MM.1S (cell line): ENCODE data around the gene LITAF.

Experiments used
- EZH2phosphoT487 ChIP-seq: fragments of 300-600 bp; sonication (generic); IDR thresholded peaks from 2 replicates; pipeline ENCODE4 v1.6.1; 2018; ENCODE audit warnings: antibody characterized with exemption, low read length
- TF ChIP-seq, protein P1 (sequence below): fragments of 300-600 bp; sonication (generic); IDR thresholded peaks from 2 replicates; pipeline ENCODE4 v1.5.1; 2016; ENCODE audit warnings: antibody characterized with exemption, low read length, mixed read lengths

GRCh38 chr16:11630046-11630767 lies 43.5 kb upstream of the LITAF start:
- TF ChIP-seq, protein P1, sequence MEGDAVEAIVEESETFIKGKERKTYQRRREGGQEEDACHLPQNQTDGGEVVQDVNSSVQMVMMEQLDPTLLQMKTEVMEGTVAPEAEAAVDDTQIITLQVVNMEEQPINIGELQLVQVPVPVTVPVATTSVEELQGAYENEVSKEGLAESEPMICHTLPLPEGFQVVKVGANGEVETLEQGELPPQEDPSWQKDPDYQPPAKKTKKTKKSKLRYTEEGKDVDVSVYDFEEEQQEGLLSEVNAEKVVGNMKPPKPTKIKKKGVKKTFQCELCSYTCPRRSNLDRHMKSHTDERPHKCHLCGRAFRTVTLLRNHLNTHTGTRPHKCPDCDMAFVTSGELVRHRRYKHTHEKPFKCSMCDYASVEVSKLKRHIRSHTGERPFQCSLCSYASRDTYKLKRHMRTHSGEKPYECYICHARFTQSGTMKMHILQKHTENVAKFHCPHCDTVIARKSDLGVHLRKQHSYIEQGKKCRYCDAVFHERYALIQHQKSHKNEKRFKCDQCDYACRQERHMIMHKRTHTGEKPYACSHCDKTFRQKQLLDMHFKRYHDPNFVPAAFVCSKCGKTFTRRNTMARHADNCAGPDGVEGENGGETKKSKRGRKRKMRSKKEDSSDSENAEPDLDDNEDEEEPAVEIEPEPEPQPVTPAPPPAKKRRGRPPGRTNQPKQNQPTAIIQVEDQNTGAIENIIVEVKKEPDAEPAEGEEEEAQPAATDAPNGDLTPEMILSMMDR, result no peak
- TF ChIP-seq EZH2phosphoT487, result no peak
